Testis (tissue), 2 donors: ENCODE data around the gene TP53.

Experiments
- POLR2A ChIP-seq: fragments of 450-650 bp; IDR thresholded peaks from one replicate; pipeline ENCODE4 v1.6.1; 2017; ENCODE audit warnings: antibody characterized with exemption, mild to moderate bottlenecking, moderate library complexity
- TF ChIP-seq, protein P1 (sequence below), 3 experiments: fragments of 450-650 bp in 2 of 3; fragments of 200-600 bp in 1 of 3; sonication (generic) in 1 of 3; IDR thresholded peaks; one replicate each; pipeline ENCODE4 v1.5.1; 2016 to 2019; ENCODE audit warnings: antibody characterized with exemption in 3 of 3, mild to moderate bottlenecking in 2 of 3, moderate library complexity in 1 of 3

DNA sequence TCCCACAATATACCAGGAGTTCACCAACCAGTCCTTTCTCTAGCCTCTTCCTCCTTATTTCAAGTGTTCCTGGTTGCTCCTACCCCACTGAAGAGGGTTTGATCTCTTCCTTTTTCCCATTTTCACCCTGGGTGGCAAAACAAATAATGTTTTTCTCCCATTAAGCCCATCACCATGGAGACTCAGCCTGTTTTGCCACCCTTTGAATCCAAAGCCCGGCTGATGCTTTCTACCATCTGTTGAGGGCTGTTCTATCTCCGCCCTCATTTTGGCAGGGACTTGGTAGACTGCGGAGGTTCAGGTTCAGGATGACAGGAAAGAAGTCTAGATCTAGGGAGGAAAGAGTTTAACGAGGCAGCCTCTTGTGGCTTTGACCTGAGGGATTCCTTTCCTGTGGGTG lies 32.8 kb upstream of the TP53 start:
- TF ChIP-seq, protein P1, sequence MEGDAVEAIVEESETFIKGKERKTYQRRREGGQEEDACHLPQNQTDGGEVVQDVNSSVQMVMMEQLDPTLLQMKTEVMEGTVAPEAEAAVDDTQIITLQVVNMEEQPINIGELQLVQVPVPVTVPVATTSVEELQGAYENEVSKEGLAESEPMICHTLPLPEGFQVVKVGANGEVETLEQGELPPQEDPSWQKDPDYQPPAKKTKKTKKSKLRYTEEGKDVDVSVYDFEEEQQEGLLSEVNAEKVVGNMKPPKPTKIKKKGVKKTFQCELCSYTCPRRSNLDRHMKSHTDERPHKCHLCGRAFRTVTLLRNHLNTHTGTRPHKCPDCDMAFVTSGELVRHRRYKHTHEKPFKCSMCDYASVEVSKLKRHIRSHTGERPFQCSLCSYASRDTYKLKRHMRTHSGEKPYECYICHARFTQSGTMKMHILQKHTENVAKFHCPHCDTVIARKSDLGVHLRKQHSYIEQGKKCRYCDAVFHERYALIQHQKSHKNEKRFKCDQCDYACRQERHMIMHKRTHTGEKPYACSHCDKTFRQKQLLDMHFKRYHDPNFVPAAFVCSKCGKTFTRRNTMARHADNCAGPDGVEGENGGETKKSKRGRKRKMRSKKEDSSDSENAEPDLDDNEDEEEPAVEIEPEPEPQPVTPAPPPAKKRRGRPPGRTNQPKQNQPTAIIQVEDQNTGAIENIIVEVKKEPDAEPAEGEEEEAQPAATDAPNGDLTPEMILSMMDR (IDR thresholded peaks at IDR 0.05) = no peak
- no peak for TF ChIP-seq POLR2A
